Fibroblast of lung (primary cell): Measurements from ENCODE around the gene IL21R.

Experiments used
- CTCF ChIP-seq, 2 donors: IDR thresholded peaks in 1 of 2; conservative IDR thresholded peaks in 1 of 2; 1 replicate in 1 of 2; 2 replicates in 1 of 2; pipeline ENCODE4 v1.5.1; 2011 to 2012; ENCODE audit warnings: low read length in 2 of 2, control low read depth in 1 of 2, inconsistent platforms in 1 of 2, low read depth in 1 of 2, mild to moderate bottlenecking in 1 of 2
- EZH2 ChIP-seq: IDR thresholded peaks from 2 replicates; pipeline ENCODE4 v1.5.1; 2012; ENCODE audit warnings: low read length, control low read depth, mild to moderate bottlenecking; ENCODE audit errors: missing control alignments

- TF ChIP-seq CTCF (conservative IDR thresholded peaks at IDR 0.05 in 1 of 2, IDR thresholded peaks at IDR 0.05 in 1 of 2; ENCODE audit: low read depth in 1 of 2, low read length in 2 of 2) (no peak), EZH2 (no peak)
These were observed 42.0 kb downstream of the IL21R start for GRCh38 chr16:27444015-27444414.
